Uterus (tissue), 2 donors: Measurements from ENCODE around the gene LBP.

Experiments
- POLR2A ChIP-seq, 2 donors: fragments of 450-650 bp; IDR thresholded peaks; one replicate each; pipeline ENCODE4 v1.6.1; 2016; ENCODE audit warnings: antibody characterized with exemption in 2 of 2, mild to moderate bottlenecking in 1 of 2, moderate library complexity in 1 of 2
- TF ChIP-seq, protein P1 (sequence below), 4 experiments: fragments of 200-600 bp in 2 of 4; fragments of 450-650 bp in 2 of 4; sonication (generic) in 2 of 4; IDR thresholded peaks; one replicate each; pipeline ENCODE4 v1.5.1; 2016 to 2019; ENCODE audit warnings: antibody characterized with exemption in 4 of 4, mild to moderate bottlenecking in 2 of 4, moderate library complexity in 1 of 4

GRCh38 chr20:38423541-38423940, 77.3 kb downstream of the LBP start:
- TF ChIP-seq, protein P1, sequence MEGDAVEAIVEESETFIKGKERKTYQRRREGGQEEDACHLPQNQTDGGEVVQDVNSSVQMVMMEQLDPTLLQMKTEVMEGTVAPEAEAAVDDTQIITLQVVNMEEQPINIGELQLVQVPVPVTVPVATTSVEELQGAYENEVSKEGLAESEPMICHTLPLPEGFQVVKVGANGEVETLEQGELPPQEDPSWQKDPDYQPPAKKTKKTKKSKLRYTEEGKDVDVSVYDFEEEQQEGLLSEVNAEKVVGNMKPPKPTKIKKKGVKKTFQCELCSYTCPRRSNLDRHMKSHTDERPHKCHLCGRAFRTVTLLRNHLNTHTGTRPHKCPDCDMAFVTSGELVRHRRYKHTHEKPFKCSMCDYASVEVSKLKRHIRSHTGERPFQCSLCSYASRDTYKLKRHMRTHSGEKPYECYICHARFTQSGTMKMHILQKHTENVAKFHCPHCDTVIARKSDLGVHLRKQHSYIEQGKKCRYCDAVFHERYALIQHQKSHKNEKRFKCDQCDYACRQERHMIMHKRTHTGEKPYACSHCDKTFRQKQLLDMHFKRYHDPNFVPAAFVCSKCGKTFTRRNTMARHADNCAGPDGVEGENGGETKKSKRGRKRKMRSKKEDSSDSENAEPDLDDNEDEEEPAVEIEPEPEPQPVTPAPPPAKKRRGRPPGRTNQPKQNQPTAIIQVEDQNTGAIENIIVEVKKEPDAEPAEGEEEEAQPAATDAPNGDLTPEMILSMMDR (IDR thresholded peaks at IDR 0.05), result no peak
- TF ChIP-seq POLR2A (IDR thresholded peaks at IDR 0.05), result no peak
